T-helper 2 cell treated with Interferon-gamma antibody and Interleukin-4, amounts not matched to agents 5 μg/mL and 100 μg/mL, for 36 hours (primary cell): Measurements from ENCODE around the gene TAF1B.

Experiments
- DNase-seq: peaks from one replicate; pipeline ENCODE4 v3.0.0; 2021; ENCODE audit warnings: low spot score
- H3K27ac Mint-ChIP-seq: one replicate; pipeline ENCODE4 v1.8.0; 2021; ENCODE audit warnings: mild to moderate bottlenecking, mixed read lengths
- H3K27me3 Mint-ChIP-seq: one replicate; pipeline ENCODE4 v1.8.0; 2021; ENCODE audit warnings: low read depth, mixed read lengths
- H3K36me3 Mint-ChIP-seq: one replicate; pipeline ENCODE4 v1.8.0; 2021; ENCODE audit warnings: low read depth, mixed read lengths
- H3K4me1 Mint-ChIP-seq: one replicate; pipeline ENCODE4 v1.8.0; 2021; ENCODE audit warnings: low read depth, mixed read lengths
- H3K4me3 Mint-ChIP-seq: one replicate; pipeline ENCODE4 v1.8.0; 2022; ENCODE audit warnings: mild to moderate bottlenecking, moderate library complexity, mixed read lengths
- H3K9me3 Mint-ChIP-seq: one replicate; pipeline ENCODE4 v1.8.0; 2021; ENCODE audit warnings: mixed read lengths

Gene TAF1B

GRCh38 chr2:9951522-9952285 is 108.4 kb downstream of the TAF1B start, which contains the start of gene GRHL1:
GRHL1 (plus strand) TSS chr2:9951693; CDS start chr2:9951834, 141 bp downstream.
- Mint-ChIP-seq H3K27ac (peak within 1 kb of the TSS; percentile 71), H3K4me3 (peak within 1 kb of the TSS; percentile 90), H3K36me3 (no peaks in the 10 kb centered on the region), H3K9me3 (no peaks in the 10 kb centered on the region), H3K27me3 (peaks cover 55% of the 10 kb centered on the region), H3K4me1 (peaks cover 9% of the 10 kb centered on the region)
- DNase-seq: peak; percentile 93

GRCh38 chr2:9952286-9952737 is 109.0 kb downstream of the TAF1B start:
- Mint-ChIP-seq H3K27me3 (peaks cover 55% of the 10 kb centered on the region), H3K4me3 (peak overlapping the region; percentile 59), H3K36me3 (no peaks in the 10 kb centered on the region), H3K4me1 (peaks cover 9% of the 10 kb centered on the region), H3K27ac (no peak overlapping the region), H3K9me3 (no peaks in the 10 kb centered on the region)
- DNase-seq: no peak

- H3K4me1 Mint-ChIP-seq: peaks cover 9% of the 10 kb centered on the region
- H3K9me3 Mint-ChIP-seq: no peaks in the 10 kb centered on the region
- no peaks in the 10 kb centered on the region for H3K36me3 Mint-ChIP-seq
- peaks cover 58% of the 10 kb centered on the region for H3K27me3 Mint-ChIP-seq
- H3K4me3 Mint-ChIP-seq: peak overlapping the region; percentile 24
- DNase-seq: no peak
- H3K27ac Mint-ChIP-seq: no peak overlapping the region
These were observed 109.7 kb downstream of the TAF1B start for GRCh38 chr2:9952856-9953503.

GRCh38 chr2:9954136-9954535 is 110.9 kb downstream of the TAF1B start:
- Mint-ChIP-seq H3K36me3 (no peaks in the 10 kb centered on the region), H3K9me3 (no peaks in the 10 kb centered on the region), H3K27me3 (peaks cover 53% of the 10 kb centered on the region), H3K4me1 (peaks cover 9% of the 10 kb centered on the region), H3K4me3 (no peak overlapping the region), H3K27ac (no peak overlapping the region)
- no peak for DNase-seq

- Mint-ChIP-seq H3K36me3 (no peaks in the 10 kb centered on the region), H3K9me3 (no peaks in the 10 kb centered on the region), H3K27me3 (peaks cover 35% of the 10 kb centered on the region), H3K4me3 (no peak overlapping the region), H3K4me1 (peaks cover 3% of the 10 kb centered on the region), H3K27ac (no peak overlapping the region)
- no peak for DNase-seq
These were observed 114.8 kb downstream of the TAF1B start for GRCh38 chr2:9958057-9958456.

GRCh38 chr2:9959262-9959661 is 116.0 kb downstream of the TAF1B start:
- no peak for DNase-seq
- H3K27ac Mint-ChIP-seq: no peak overlapping the region
- H3K27me3 Mint-ChIP-seq: peaks cover 24% of the 10 kb centered on the region
- no peaks in the 10 kb centered on the region for H3K9me3 Mint-ChIP-seq
- no peak overlapping the region for H3K4me3 Mint-ChIP-seq
- no peaks in the 10 kb centered on the region for H3K36me3 Mint-ChIP-seq
- H3K4me1 Mint-ChIP-seq: no peaks in the 10 kb centered on the region

GRCh38 chr2:9961013-9961412 is 117.7 kb downstream of the TAF1B start:
- H3K27ac Mint-ChIP-seq: no peak overlapping the region
- no peaks in the 10 kb centered on the region for H3K9me3 Mint-ChIP-seq
- H3K4me1 Mint-ChIP-seq: peaks cover 9% of the 10 kb centered on the region
- H3K36me3 Mint-ChIP-seq: peaks cover 2% of the 10 kb centered on the region
- no peak overlapping the region for H3K4me3 Mint-ChIP-seq
- no peak for DNase-seq
- peaks cover 16% of the 10 kb centered on the region for H3K27me3 Mint-ChIP-seq

GRCh38 chr2:9964334-9964980 is 121.2 kb downstream of the TAF1B start:
- Mint-ChIP-seq H3K27me3 (peaks cover 4% of the 10 kb centered on the region), H3K27ac (peak overlapping the region; percentile 71), H3K9me3 (no peaks in the 10 kb centered on the region), H3K36me3 (peaks cover 2% of the 10 kb centered on the region), H3K4me3 (no peak overlapping the region), H3K4me1 (peaks cover 11% of the 10 kb centered on the region)
- DNase-seq: no peak

GRCh38 chr2:9965119-9965822 is 122.0 kb downstream of the TAF1B start:
- Mint-ChIP-seq H3K27ac (peak overlapping the region; percentile 71), H3K36me3 (peaks cover 2% of the 10 kb centered on the region), H3K4me1 (peaks cover 11% of the 10 kb centered on the region), H3K9me3 (no peaks in the 10 kb centered on the region), H3K27me3 (peaks cover 4% of the 10 kb centered on the region), H3K4me3 (peak overlapping the region; percentile 52)
- no peak for DNase-seq

GRCh38 chr2:9966491-9967022 is 123.3 kb downstream of the TAF1B start:
- Mint-ChIP-seq H3K27me3 (peaks cover 4% of the 10 kb centered on the region), H3K27ac (peak overlapping the region; percentile 3), H3K4me3 (no peak overlapping the region), H3K4me1 (peaks cover 11% of the 10 kb centered on the region), H3K36me3 (peaks cover 2% of the 10 kb centered on the region), H3K9me3 (no peaks in the 10 kb centered on the region)
- no peak for DNase-seq

- no peak for DNase-seq
- Mint-ChIP-seq H3K36me3 (peaks cover 2% of the 10 kb centered on the region), H3K4me3 (no peak overlapping the region), H3K4me1 (peaks cover 11% of the 10 kb centered on the region), H3K27ac (no peak overlapping the region), H3K9me3 (no peaks in the 10 kb centered on the region), H3K27me3 (no peaks in the 10 kb centered on the region)
These were observed 123.9 kb downstream of the TAF1B start for GRCh38 chr2:9967053-9967775.

- H3K27me3 Mint-ChIP-seq: no peaks in the 10 kb centered on the region
- DNase-seq: no peak
- no peak overlapping the region for H3K4me3 Mint-ChIP-seq
- no peaks in the 10 kb centered on the region for H3K9me3 Mint-ChIP-seq
- peaks cover 11% of the 10 kb centered on the region for H3K4me1 Mint-ChIP-seq
- H3K36me3 Mint-ChIP-seq: peaks cover 2% of the 10 kb centered on the region
- H3K27ac Mint-ChIP-seq: no peak overlapping the region
These were observed 125.6 kb downstream of the TAF1B start for GRCh38 chr2:9968553-9969497.
